ENCODE measurements around the gene PCCA. TPM values are rescaled to one million over a fixed set of nuclear protein-coding genes. Genes with fewer than 3 reads are reported as not detected.

Gene PCCA
- total RNA-seq, 1 donor from 2014 or later, result 72.5 TPM

- DNase-seq, result no peak
- ATAC-seq, result no peak
- intact Hi-C loops (cut with micrococcal nuclease), result no loop called here
Observed at GRCh38 chr13:100536643-100537180, 447.8 kb downstream of the PCCA start.

- no peak for DNase-seq
- no peak for ATAC-seq
- intact Hi-C loops (cut with micrococcal nuclease), result no loop called here
Observed at GRCh38 chr13:100537486-100537885, 448.6 kb downstream of the PCCA start.

- DNase-seq, result no peak
- intact Hi-C loops (cut with micrococcal nuclease), result no loop called here
- no peak for ATAC-seq
Observed at GRCh38 chr13:100537951-100538462, 449.1 kb downstream of the PCCA start.

- DNase-seq, result no peak
- intact Hi-C loops (cut with micrococcal nuclease), result no loop called here
- no peak for ATAC-seq
Observed at GRCh38 chr13:100540621-100541020, 451.7 kb downstream of the PCCA start.

GRCh38 chr13:100541897-100542825 lies 453.3 kb downstream of the PCCA start:
- no peak for ATAC-seq
- intact Hi-C loops (cut with micrococcal nuclease), result no loop called here
- DNase-seq, result no peak

GRCh38 chr13:100542826-100543156 lies 453.9 kb downstream of the PCCA start:
- intact Hi-C loops (cut with micrococcal nuclease), result no loop called here
- DNase-seq, result no peak
- no peak for ATAC-seq

- intact Hi-C loops (cut with micrococcal nuclease), result no loop called here
- DNase-seq, result no peak
- ATAC-seq, result peak; percentile 25
Observed at GRCh38 chr13:100543872-100544602, 455.1 kb downstream of the PCCA start.

- DNase-seq (peak; percentile 70), ATAC-seq (peak; percentile 78)
- intact Hi-C loops (cut with micrococcal nuclease), result no loop called here
Observed at GRCh38 chr13:100544866-100545683, 456.2 kb downstream of the PCCA start.

- DNase-seq (no peak), ATAC-seq (no peak)
- intact Hi-C loops (cut with micrococcal nuclease), result no loop called here
Observed at GRCh38 chr13:100545684-100546061, 456.8 kb downstream of the PCCA start.

- DNase-seq (no peak), ATAC-seq (no peak)
- intact Hi-C loops (cut with micrococcal nuclease), result no loop called here
Observed at GRCh38 chr13:100546713-100547405, 458.0 kb downstream of the PCCA start.

GRCh38 chr13:100547791-100548201 lies 458.9 kb downstream of the PCCA start:
- intact Hi-C loops (cut with micrococcal nuclease), result no loop called here
- ATAC-seq (no peak), DNase-seq (no peak)

- ATAC-seq, result no peak
- DNase-seq, result no peak
- intact Hi-C loops (cut with micrococcal nuclease), result no loop called here
Observed at GRCh38 chr13:100549316-100549715, 460.4 kb downstream of the PCCA start.

GRCh38 chr13:100552755-100553154 lies 463.9 kb downstream of the PCCA start:
- intact Hi-C loops (cut with micrococcal nuclease), result no loop called here
- DNase-seq, result no peak
- ATAC-seq, result no peak

- ATAC-seq (no peak), DNase-seq (no peak)
- intact Hi-C loops (cut with micrococcal nuclease), result no loop called here
Observed at GRCh38 chr13:100559886-100560285, 471.0 kb downstream of the PCCA start.

- ATAC-seq, result peak; percentile 60
- intact Hi-C loops (cut with micrococcal nuclease), result no loop called here
- no peak for DNase-seq
Observed at GRCh38 chr13:100560498-100561157, 471.7 kb downstream of the PCCA start.

GRCh38 chr13:100561158-100561499 lies 472.2 kb downstream of the PCCA start:
- DNase-seq (no peak), ATAC-seq (no peak)
- intact Hi-C loops (cut with micrococcal nuclease), result no loop called here

- intact Hi-C loops (cut with micrococcal nuclease), result no loop called here
- DNase-seq (no peak), ATAC-seq (no peak)
Observed at GRCh38 chr13:100561599-100562204, 472.8 kb downstream of the PCCA start.

- intact Hi-C loops (cut with micrococcal nuclease), result no loop called here
- no peak for DNase-seq
- ATAC-seq, result no peak
Observed at GRCh38 chr13:100563779-100564178, 474.9 kb downstream of the PCCA start.
